ENCODE results near the gene OR2A12.
"Not testable (repeated sequence)": the region's sequence is repeated elsewhere in the genome, so short reads cannot be mapped to it uniquely, and the experiment has no call there.

Gene OR2A12

GRCh38 chr7:144122876-144123275 lies 36.8 kb downstream of the OR2A12 start, which contains the start of gene OR2A14:
Gene OR2A14 (plus strand): TSS chr7:144123176. CDS start chr7:144129113, 5,937 bp downstream.
- DNase-seq = no peak

GRCh38 chr7:144127714-144128334 lies 41.7 kb downstream of the OR2A12 start:
- peak; percentile 71 for DNase-seq

GRCh38 chr7:144129601-144130000 lies 43.5 kb downstream of the OR2A12 start:
- DNase-seq = not testable (repeated sequence)

GRCh38 chr7:144130730-144131129 lies 44.7 kb downstream of the OR2A12 start:
- no peak for DNase-seq

- DNase-seq = no peak
Measured at GRCh38 chr7:144132262-144132661, 46.2 kb downstream of the OR2A12 start.

- DNase-seq = no peak
Measured at GRCh38 chr7:144133307-144133706, 47.2 kb downstream of the OR2A12 start.

GRCh38 chr7:144134116-144134515 lies 48.0 kb downstream of the OR2A12 start:
- DNase-seq = no peak

- DNase-seq = no peak
Measured at GRCh38 chr7:144137501-144137900, 51.4 kb downstream of the OR2A12 start.

GRCh38 chr7:144142187-144142586 lies 56.1 kb downstream of the OR2A12 start:
- no peak for DNase-seq

GRCh38 chr7:144144426-144144825 lies 58.3 kb downstream of the OR2A12 start:
- no peak for DNase-seq

GRCh38 chr7:144148224-144148827 lies 62.2 kb downstream of the OR2A12 start:
- no peak for DNase-seq

All from retina (tissue), 1 donor.